ENCODE data around the gene HACD4. TPM values are rescaled to one million over a fixed set of nuclear protein-coding genes. Genes with fewer than 3 reads are reported as not detected.

Gene HACD4
- total and polyA plus RNA-seq, 9 of the 15 experiments (the other 6 are each of a cell fraction or from before 2014, with no cell fraction given): 0.02 TPM; not detected in 8

- Histone ChIP-seq H3K27ac (ENCODE audit: extremely low read depth, low read depth, low read length) (no peak overlapping the region), H3K79me2 (ENCODE audit: control insufficient read depth, insufficient read depth, low read length) (no peaks in the 10 kb centered on the region), H3K4me1 (replicated peaks in 1 of 2; ENCODE audit: control insufficient read depth in 2 of 2, insufficient read depth in 2 of 2, low read length in 2 of 2) (no peaks in the 10 kb centered on the region), H4K20me1 (replicated peaks; ENCODE audit: control insufficient read depth, insufficient read depth, low read length) (no peaks in the 10 kb centered on the region), H3K4me3 (no peak overlapping the region), H3K27me3 (ENCODE audit: control insufficient read depth in 2 of 2, insufficient read depth in 2 of 2, low read length in 2 of 2) (no peaks in the 10 kb centered on the region), H2AFZ (ENCODE audit: low read depth, low read length) (no peak overlapping the region), H3K9ac (ENCODE audit: insufficient read depth in 1 of 2, low read depth in 2 of 2, low read length in 2 of 2) (no peak overlapping the region), H3K36me3 (ENCODE audit: control insufficient read depth, insufficient read depth, low read length) (no peaks in the 10 kb centered on the region), H3K4me2 (ENCODE audit: insufficient read depth, low read length) (no peak overlapping the region), H3K9me3 (replicated peaks; ENCODE audit: control insufficient read depth, insufficient read depth, low read depth, low read length) (no peaks in the 10 kb centered on the region), H3K9me1 (ENCODE audit: control insufficient read depth, insufficient read depth, low read length) (no peaks in the 10 kb centered on the region)
- intact Hi-C loops (cut with micrococcal nuclease): no loop called here
- no CpG with 5 or more reads among the region's 2 CpGs for WGBS (ENCODE audit: insufficient coverage, low coverage, missing lambda C conversion rate)
- DNase-seq (ENCODE audit: extremely low read depth in 1 of 4, low spot score in 3 of 4) (no peak), FAIRE-seq (no peak), ATAC-seq (no peak)
- CTCF ChIA-PET (ENCODE audit: low intra/inter-chr PET ratio): no interaction called here
- in situ Hi-C loops (cut with MboI): no loop called here
- no TSS peak for BruUV-seq (replicated peaks)
- POLR2A ChIA-PET: no interaction called here
- TF ChIP-seq BCOR (IDR thresholded peaks at IDR 0.05) (no peak), ZNF12 (CRISPR knock-in tag; IDR thresholded peaks at IDR 0.05) (no peak), ZKSCAN1 (IDR thresholded peaks at IDR 0.05; ENCODE audit: low read depth, low read length) (no peak), TGIF2 (CRISPR knock-in tag; IDR thresholded peaks at IDR 0.05) (no peak), HDGF (IDR thresholded peaks at IDR 0.05) (no peak), ETS1 (conservative IDR thresholded peaks at IDR 0.05; ENCODE audit: control insufficient read depth, low read depth, low read length) (no peak), FIP1L1 (IDR thresholded peaks at IDR 0.05; ENCODE audit: low read depth, low read length, poor library complexity, severe bottlenecking) (no peak), ETS2 (tag; IDR thresholded peaks at IDR 0.05; ENCODE audit: borderline replicate concordance, poor library complexity, severe bottlenecking) (no peak), RB1 (IDR thresholded peaks at IDR 0.05; ENCODE audit: low read depth) (no peak), ARID3A (IDR thresholded peaks at IDR 0.05; ENCODE audit: borderline replicate concordance, low read depth, low read length) (no peak), RHOXF2B (CRISPR knock-in tag; conservative IDR thresholded peaks at IDR 0.05) (no peak), HNRNPLL (IDR thresholded peaks at IDR 0.05; ENCODE audit: low read depth, low read length, poor library complexity, severe bottlenecking) (no peak), MBD1 (CRISPR knock-in tag; IDR thresholded peaks at IDR 0.05) (no peak), ELF4 (CRISPR knock-in tag; IDR thresholded peaks at IDR 0.05) (no peak), HMGXB4 (CRISPR knock-in tag; IDR thresholded peaks at IDR 0.05) (no peak), CHD2 (IDR thresholded peaks at IDR 0.05; ENCODE audit: low read depth, low read length) (no peak), ADNP (tag; IDR thresholded peaks at IDR 0.05) (no peak)
Observed at GRCh38 chr9:20978249-20978648, 53.2 kb downstream of the HACD4 start.
